HG02938 (cell line): ENCODE measurements around the gene GRIK3.
"Not testable (repeated sequence)": the region's sequence is repeated elsewhere in the genome, so short reads cannot be mapped to it uniquely, and the experiment has no call there.

Experiments used
- ATAC-seq: cut with Tn5 transposase; IDR thresholded peaks from one replicate; pipeline ENCODE4 v1.9.1; 2021; ENCODE audit warnings: mild to moderate bottlenecking, moderate library complexity; ENCODE audit not compliant: unreplicated experiment

Gene GRIK3

GRCh38 chr1:36911561-36912364 is 122.6 kb downstream of the GRIK3 start:
- ATAC-seq = no peak

GRCh38 chr1:36910886-36911540 is 123.3 kb downstream of the GRIK3 start:
- ATAC-seq = no peak

GRCh38 chr1:36909946-36910725 is 124.2 kb downstream of the GRIK3 start:
- ATAC-seq = no peak

GRCh38 chr1:36909359-36909758 is 125.0 kb downstream of the GRIK3 start:
- ATAC-seq = not testable (repeated sequence)

- ATAC-seq = no peak
Measured at GRCh38 chr1:36908096-36908495, 126.2 kb downstream of the GRIK3 start.

- no peak for ATAC-seq
Measured at GRCh38 chr1:36906555-36906954, 127.8 kb downstream of the GRIK3 start.

- no peak for ATAC-seq
Measured at GRCh38 chr1:36905941-36906340, 128.4 kb downstream of the GRIK3 start.

GRCh38 chr1:36900128-36900527 is 134.2 kb downstream of the GRIK3 start:
- no peak for ATAC-seq

GRCh38 chr1:36897813-36898212 is 136.5 kb downstream of the GRIK3 start:
- ATAC-seq = not testable (repeated sequence)

GRCh38 chr1:36894824-36895223 is 139.5 kb downstream of the GRIK3 start:
- ATAC-seq = no peak

- ATAC-seq = no peak
Measured at GRCh38 chr1:36890776-36891175, 143.5 kb downstream of the GRIK3 start.

GRCh38 chr1:36889478-36890226 is 144.7 kb downstream of the GRIK3 start:
- no peak for ATAC-seq

- no peak for ATAC-seq
Measured at GRCh38 chr1:36888811-36889477, 145.4 kb downstream of the GRIK3 start.

GRCh38 chr1:36885540-36886357 is 148.6 kb downstream of the GRIK3 start:
- ATAC-seq = no peak

GRCh38 chr1:36884801-36885200 is 149.5 kb downstream of the GRIK3 start:
- no peak for ATAC-seq

- no peak for ATAC-seq
Measured at GRCh38 chr1:36884029-36884701, 150.2 kb downstream of the GRIK3 start.

GRCh38 chr1:36883315-36883949 is 150.9 kb downstream of the GRIK3 start:
- no peak for ATAC-seq

- ATAC-seq = no peak
Measured at GRCh38 chr1:36882536-36883285, 151.6 kb downstream of the GRIK3 start.
